NB4 (cell line): ENCODE results near the gene CALN1.

Experiments used
- CTCF ChIP-seq: IDR thresholded peaks from one replicate; pipeline ENCODE4 v1.5.1; 2012; ENCODE audit warnings: low read depth, low read length
- MAX ChIP-seq: IDR thresholded peaks from 2 replicates; pipeline ENCODE4 v1.6.1; 2011; ENCODE audit warnings: low read depth, low read length
- MYC ChIP-seq: IDR thresholded peaks from 2 replicates; pipeline ENCODE4 v1.6.1; 2011; ENCODE audit warnings: low read depth, low read length
- POLR2A ChIP-seq: IDR thresholded peaks from 2 replicates; pipeline ENCODE4 v1.6.1; 2011; ENCODE audit warnings: mild to moderate bottlenecking; ENCODE audit not compliant: insufficient read length; ENCODE audit errors: extremely low read depth

- TF ChIP-seq CTCF = no peak
- TF ChIP-seq POLR2A = no peak
- TF ChIP-seq MAX = no peak
- TF ChIP-seq MYC = no peak
These were observed 181.9 kb downstream of the CALN1 start for GRCh38 chr7:72230281-72230680.
